VCaP (cell line): Measurements from ENCODE around the gene RERE.

Experiments
- H3K27ac ChIP-seq: fragments of 450-650 bp; 2 replicates; pipeline ENCODE4 v1.5.1; 2017
- TF ChIP-seq, protein P1 (sequence below): fragments of 450-650 bp; conservative IDR thresholded peaks from 2 replicates; pipeline ENCODE4 v1.5.1; 2017; ENCODE audit warnings: mild to moderate bottlenecking, moderate library complexity

RERE gene

GRCh38 chr1:8680664-8681650, 136.5 kb downstream of the RERE start:
- H3K27ac ChIP-seq, result peak overlapping the region; percentile 72
- TF ChIP-seq, protein P1, sequence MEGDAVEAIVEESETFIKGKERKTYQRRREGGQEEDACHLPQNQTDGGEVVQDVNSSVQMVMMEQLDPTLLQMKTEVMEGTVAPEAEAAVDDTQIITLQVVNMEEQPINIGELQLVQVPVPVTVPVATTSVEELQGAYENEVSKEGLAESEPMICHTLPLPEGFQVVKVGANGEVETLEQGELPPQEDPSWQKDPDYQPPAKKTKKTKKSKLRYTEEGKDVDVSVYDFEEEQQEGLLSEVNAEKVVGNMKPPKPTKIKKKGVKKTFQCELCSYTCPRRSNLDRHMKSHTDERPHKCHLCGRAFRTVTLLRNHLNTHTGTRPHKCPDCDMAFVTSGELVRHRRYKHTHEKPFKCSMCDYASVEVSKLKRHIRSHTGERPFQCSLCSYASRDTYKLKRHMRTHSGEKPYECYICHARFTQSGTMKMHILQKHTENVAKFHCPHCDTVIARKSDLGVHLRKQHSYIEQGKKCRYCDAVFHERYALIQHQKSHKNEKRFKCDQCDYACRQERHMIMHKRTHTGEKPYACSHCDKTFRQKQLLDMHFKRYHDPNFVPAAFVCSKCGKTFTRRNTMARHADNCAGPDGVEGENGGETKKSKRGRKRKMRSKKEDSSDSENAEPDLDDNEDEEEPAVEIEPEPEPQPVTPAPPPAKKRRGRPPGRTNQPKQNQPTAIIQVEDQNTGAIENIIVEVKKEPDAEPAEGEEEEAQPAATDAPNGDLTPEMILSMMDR, result no peak

DNA sequence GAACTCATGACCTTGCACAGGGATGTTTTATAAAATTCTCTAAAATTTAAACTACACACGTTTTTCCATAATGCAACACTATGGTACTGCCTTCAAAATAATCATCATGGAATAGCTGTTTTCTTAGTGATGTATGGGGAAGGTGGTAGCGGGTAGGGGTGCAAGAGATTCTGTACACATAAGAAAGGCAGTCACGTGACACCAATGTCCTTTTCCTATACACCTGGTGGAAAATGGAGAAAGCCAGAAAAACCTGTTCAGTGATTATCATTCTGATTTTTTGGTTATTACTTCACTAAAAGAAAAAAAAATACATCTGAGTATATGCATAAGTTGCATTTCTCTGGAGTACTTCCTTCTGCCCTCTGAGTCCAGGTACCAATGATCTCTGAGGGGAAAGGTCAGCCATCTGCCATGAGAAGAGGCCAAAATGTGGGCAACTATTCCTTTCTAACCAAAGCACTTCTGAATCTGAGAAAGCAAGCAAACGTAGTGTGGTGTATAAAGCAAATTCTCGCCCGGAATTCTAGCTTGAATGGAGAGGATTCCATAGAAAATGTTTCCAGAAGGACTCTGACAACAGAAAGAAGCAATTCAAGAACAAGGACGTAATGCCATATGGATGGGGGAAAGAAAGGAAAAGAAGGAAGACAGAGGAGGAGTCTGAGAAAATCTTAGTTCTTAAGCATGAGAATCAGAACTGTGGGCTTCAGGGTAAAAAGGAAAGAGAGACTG, 137.3 kb downstream of the RERE start:
- TF ChIP-seq, protein P1, result no peak
- H3K27ac ChIP-seq, result peak overlapping the region; percentile 72

- TF ChIP-seq, protein P1, result no peak
- peak overlapping the region; percentile 72 for H3K27ac ChIP-seq
These were observed 138.0 kb downstream of the RERE start for GRCh38 chr1:8679395-8679800.

- TF ChIP-seq, protein P1, result no peak
- H3K27ac ChIP-seq, result peak overlapping the region; percentile 72
These were observed 138.6 kb downstream of the RERE start for GRCh38 chr1:8678673-8679394.

DNA sequence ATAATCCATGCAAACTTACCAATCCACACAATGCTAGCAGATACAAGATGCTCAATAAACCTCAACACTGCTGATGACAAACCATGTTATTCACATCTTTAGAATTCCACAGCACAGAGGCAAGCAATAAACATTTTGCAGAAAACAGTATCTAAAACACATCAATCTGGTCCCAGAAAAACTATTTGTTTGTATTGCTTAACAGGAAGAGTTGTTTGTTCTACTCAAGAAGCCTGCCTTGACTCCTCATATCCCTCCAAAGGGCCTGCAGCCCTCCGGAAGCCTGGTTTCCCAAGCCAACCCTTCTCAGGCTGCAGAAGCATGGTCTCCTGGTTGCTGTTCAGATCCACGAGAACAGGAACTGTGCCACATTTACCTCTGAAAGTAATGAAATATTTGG, 139.7 kb downstream of the RERE start:
- peak overlapping the region; percentile 72; the same call in 1 of the 2 replicates for H3K27ac ChIP-seq
- TF ChIP-seq, protein P1, result no peak

- H3K27ac ChIP-seq, result no peak overlapping the region
- TF ChIP-seq, protein P1, result no peak
These were observed 140.6 kb downstream of the RERE start for GRCh38 chr1:8676813-8677212.
